Measurements from ENCODE around the gene ICAM2.

The ICAM2 gene

DNA sequence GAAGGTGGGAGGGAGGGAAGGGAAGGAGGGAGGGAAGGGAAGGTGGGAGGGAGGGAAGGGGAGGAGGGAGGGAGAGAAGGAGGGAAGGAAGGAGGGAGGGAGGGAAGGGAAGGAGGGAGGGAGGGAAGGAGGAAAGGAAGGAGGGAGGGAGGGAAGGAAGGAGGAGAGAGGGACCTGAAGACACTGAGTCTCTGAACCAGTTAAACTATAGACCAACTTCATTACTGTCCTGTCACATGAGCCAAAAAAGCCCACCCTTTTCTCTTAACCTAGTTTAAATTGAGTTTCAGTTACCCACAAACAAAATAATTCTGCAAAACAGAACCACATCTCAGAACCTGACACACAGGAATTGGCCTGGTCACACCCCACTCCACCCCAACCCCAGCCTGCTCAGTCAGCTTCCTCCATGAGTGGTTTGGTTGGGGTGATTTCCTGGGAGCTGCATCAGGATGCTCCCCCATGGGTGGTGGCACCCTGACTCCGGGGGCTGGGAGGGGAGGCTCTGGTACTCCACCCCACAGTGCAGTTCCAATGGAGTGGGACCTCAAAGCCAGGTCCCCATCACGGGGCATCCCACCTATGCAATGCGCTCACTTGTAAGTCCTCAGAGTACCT is 27.0 kb downstream of the ICAM2 start:
- TF ChIP-seq CTCF (IDR thresholded peaks at IDR 0.05; ENCODE audit: borderline replicate concordance, insufficient read depth, low read depth, low read length) = no peak
- no peak overlapping the region for H3K4me3 ChIP-seq (ENCODE audit: low read depth, low read length)

GRCh38 chr17:63991611-63992010 is 28.8 kb downstream of the ICAM2 start:
- no peak overlapping the region for H3K4me3 ChIP-seq (ENCODE audit: low read depth, low read length)
- TF ChIP-seq CTCF (IDR thresholded peaks at IDR 0.05; ENCODE audit: borderline replicate concordance, insufficient read depth, low read depth, low read length) = no peak

DNA sequence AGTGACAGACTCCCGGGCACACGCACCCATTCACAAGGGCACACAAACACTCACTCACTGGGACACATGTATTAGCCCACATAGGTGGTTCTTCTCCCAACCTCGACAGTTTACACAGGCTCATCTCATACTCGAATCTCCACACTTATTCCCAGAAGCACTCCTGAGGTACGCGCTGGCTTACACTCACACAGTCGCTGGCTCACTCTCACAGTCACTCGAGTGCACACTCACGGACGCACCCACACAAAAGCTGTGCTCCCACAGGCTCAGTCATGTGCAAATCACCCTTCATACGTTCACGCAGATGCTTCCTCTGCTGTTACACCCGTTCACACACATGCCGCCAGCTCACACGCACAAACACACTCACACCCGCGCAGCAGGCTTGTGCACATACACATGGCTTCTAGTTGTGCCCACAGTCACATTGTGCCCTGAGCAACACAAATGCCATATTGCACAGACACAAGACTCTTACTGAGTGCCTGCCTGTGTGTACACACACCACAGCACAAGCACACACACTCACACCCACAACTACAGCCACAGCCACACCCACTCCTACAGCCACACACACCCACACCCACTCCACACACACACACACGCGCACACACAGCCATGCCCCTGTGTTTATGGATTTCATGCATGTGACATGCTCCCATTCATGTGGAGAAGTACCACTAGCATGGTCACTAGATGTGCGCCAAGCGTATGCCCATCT is 30.6 kb downstream of the ICAM2 start:
- no peak for TF ChIP-seq CTCF (IDR thresholded peaks at IDR 0.05; ENCODE audit: borderline replicate concordance, insufficient read depth, low read depth, low read length)
- no peak overlapping the region for H3K4me3 ChIP-seq (ENCODE audit: low read depth, low read length)

GRCh38 chr17:63988741-63989621 is 31.5 kb downstream of the ICAM2 start:
- no peak for TF ChIP-seq CTCF (IDR thresholded peaks at IDR 0.05; ENCODE audit: borderline replicate concordance, insufficient read depth, low read depth, low read length)
- H3K4me3 ChIP-seq (ENCODE audit: low read depth, low read length) = no peak overlapping the region

- H3K4me3 ChIP-seq (ENCODE audit: low read depth, low read length) = no peak overlapping the region
- TF ChIP-seq CTCF (IDR thresholded peaks at IDR 0.05; ENCODE audit: borderline replicate concordance, insufficient read depth, low read depth, low read length) = no peak
Measured at GRCh38 chr17:63988127-63988478, 32.3 kb downstream of the ICAM2 start.

DNA sequence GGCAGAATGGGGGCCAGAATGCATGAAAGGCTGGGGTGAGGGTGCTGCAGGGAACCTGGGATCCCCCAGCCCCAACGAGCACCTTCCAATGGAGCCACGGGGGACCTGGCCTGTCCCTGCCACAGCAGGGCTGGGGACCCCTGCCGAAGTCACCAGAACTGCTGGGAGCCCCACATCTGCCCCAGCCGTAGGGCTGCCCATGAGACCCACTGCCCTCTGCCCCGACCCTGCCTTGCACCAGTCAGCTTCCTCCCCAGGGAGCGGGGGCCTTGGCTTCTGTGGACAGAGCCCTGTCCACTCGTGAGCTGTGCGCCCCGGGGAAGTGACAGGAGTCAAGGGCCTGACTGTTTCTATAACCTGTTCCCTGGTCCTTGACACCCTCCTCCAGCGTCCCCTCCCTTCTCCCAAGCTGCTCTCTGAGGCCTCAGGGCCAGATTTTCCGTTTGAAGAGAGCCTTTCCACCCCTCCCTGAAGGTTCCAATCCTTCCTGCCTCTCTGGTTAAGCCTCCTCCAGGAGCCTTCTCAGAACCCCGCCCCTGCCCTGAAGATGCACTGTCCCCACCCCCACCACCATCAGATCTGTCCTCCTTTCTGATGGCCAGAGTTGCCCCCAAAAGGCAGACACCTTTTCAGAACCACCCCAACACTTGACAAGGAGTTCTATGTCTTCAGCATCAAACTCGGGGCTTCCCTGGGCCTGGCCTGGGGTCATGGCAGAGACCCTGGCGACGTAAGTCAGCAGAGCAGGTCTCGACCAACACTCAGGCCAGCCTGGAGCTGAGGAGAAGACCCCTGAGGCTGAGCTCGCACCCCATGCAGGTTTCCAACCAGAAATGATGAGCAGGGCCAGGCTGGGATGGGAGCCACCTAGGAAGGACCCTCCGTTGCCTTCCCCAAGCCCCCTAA is 33.0 kb downstream of the ICAM2 start:
- H3K4me3 ChIP-seq (ENCODE audit: low read depth, low read length) = no peak overlapping the region
- TF ChIP-seq CTCF (IDR thresholded peaks at IDR 0.05; ENCODE audit: borderline replicate concordance, insufficient read depth, low read depth, low read length) = no peak

Data from GM12875 (cell line).